ENCODE data around the gene PLPP2. TPM values are rescaled to one million over a fixed set of nuclear protein-coding genes. Genes with fewer than 3 reads are reported as not detected.

The PLPP2 gene
- total and polyA plus RNA-seq, 4 donors: 14.1 to 41.3 (median 35.0) TPM

DNA sequence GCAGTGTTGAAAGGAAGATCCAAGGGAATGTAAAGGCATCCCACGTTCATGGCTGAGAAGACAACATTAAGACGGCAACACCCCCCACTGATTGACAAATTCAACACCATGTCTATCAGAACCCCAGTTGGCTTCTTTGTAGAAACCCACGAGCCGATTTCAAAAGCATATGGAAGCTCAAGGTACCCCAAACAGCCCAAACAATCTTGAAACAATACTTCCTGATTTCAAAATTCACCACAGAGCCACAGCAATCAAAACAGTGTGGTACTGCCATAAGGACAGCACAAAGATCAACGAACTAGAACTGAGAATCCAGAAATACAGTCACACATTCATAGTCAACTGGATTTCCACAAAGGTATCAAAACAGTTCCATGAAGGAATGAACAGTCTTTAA, 47.2 kb upstream of the PLPP2 start:
- ATAC-seq (ENCODE audit: insufficient read depth, low FRiP score) (no peak), DNase-seq (no peak)
- 43 to 74% methylated on average over 5 of the region's 5 CpGs for WGBS, 2 donors
- Histone ChIP-seq H3K9me3 (ENCODE audit: control insufficient read depth in 4 of 4, insufficient read depth in 3 of 4, low read length in 3 of 4) (no peaks in the 10 kb centered on the region), H3K36me3 (ENCODE audit: control insufficient read depth in 4 of 4, insufficient read depth in 4 of 4, low read length in 4 of 4) (peaks cover 4 to 9% (median 5%) of the 10 kb centered on the region in 4 donors), H3K9ac (ENCODE audit: insufficient read depth in 1 of 2, low read length in 2 of 2) (no peak overlapping the region), H3K27ac (ENCODE audit: low read depth in 1 of 2, low read length in 1 of 2) (no peak overlapping the region), H3K4me1 (ENCODE audit: control insufficient read depth in 5 of 5, insufficient read depth in 5 of 5, low read length in 5 of 5) (peaks cover 6 to 36% (median 22%) of the 10 kb centered on the region in 5 donors), H3K4me3 (no peak overlapping the region), H3K27me3 (ENCODE audit: control insufficient read depth in 3 of 3, insufficient read depth in 3 of 3, low read length in 2 of 3) (no peaks in the 10 kb centered on the region)
- TF ChIP-seq, protein P1, sequence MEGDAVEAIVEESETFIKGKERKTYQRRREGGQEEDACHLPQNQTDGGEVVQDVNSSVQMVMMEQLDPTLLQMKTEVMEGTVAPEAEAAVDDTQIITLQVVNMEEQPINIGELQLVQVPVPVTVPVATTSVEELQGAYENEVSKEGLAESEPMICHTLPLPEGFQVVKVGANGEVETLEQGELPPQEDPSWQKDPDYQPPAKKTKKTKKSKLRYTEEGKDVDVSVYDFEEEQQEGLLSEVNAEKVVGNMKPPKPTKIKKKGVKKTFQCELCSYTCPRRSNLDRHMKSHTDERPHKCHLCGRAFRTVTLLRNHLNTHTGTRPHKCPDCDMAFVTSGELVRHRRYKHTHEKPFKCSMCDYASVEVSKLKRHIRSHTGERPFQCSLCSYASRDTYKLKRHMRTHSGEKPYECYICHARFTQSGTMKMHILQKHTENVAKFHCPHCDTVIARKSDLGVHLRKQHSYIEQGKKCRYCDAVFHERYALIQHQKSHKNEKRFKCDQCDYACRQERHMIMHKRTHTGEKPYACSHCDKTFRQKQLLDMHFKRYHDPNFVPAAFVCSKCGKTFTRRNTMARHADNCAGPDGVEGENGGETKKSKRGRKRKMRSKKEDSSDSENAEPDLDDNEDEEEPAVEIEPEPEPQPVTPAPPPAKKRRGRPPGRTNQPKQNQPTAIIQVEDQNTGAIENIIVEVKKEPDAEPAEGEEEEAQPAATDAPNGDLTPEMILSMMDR (IDR thresholded peaks at IDR 0.05; ENCODE audit: control extremely low read depth, extremely low read depth): no peak

- peaks cover 6 to 14% (median 8%) of the 10 kb centered on the region in 4 donors for H3K36me3 ChIP-seq (ENCODE audit: control insufficient read depth in 4 of 4, insufficient read depth in 4 of 4, low read length in 4 of 4)
Observed at GRCh38 chr19:336067-336614, 44.9 kb upstream of the PLPP2 start.

DNA sequence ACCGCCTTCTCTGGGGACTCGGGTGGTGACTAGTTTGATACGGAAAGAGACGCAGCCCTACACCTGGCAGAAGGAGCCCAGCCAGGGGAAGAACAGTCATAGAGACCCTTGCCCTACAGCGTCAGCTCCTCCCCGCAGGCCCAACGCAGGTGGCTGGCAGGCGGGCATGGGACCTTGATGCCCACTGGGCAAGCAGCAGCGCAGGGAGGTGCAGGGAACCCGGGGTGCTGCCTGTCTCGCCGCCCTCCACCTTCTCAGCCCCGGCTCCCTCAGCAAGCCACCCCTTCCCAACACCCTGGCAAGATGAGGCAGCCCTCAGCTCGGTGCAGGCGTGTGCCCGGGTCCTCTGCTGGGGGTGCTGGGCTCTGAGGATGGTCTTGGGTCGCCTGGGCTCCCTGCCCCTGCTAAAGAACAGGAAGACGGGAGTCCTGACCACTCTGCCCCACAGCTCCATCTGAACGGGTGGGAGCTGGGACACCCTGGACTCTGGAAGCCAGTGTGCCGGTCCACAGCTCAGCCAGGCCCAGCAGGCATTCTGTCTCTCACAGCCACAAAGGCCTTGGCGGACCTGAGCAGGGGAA, 44.4 kb upstream of the PLPP2 start:
- DNase-seq: no peak
- no peak overlapping the region for H3K27ac ChIP-seq (ENCODE audit: low read depth in 1 of 2, low read length in 1 of 2)
- H3K36me3 ChIP-seq (ENCODE audit: control insufficient read depth in 4 of 4, insufficient read depth in 4 of 4, low read length in 4 of 4): peaks cover 11 to 20% (median 13%) of the 10 kb centered on the region in 4 donors
- TF ChIP-seq, protein P1 (IDR thresholded peaks at IDR 0.05; ENCODE audit: control extremely low read depth, extremely low read depth): no peak
- H3K9ac ChIP-seq (ENCODE audit: insufficient read depth in 1 of 2, low read length in 2 of 2): no peak overlapping the region
- H3K9me3 ChIP-seq (ENCODE audit: control insufficient read depth in 4 of 4, insufficient read depth in 3 of 4, low read length in 3 of 4): no peaks in the 10 kb centered on the region
- peaks cover 0 to 11% (median 0%) of the 10 kb centered on the region in 5 donors for H3K4me1 ChIP-seq (ENCODE audit: control insufficient read depth in 5 of 5, insufficient read depth in 5 of 5, low read length in 5 of 5)
- no peak overlapping the region for H3K4me3 ChIP-seq
- H3K27me3 ChIP-seq (ENCODE audit: control insufficient read depth in 3 of 3, insufficient read depth in 3 of 3, low read length in 2 of 3): no peaks in the 10 kb centered on the region
- 90 to 94% methylated on average over 21 of the region's 21 CpGs for WGBS, 2 donors
- no peak for ATAC-seq (ENCODE audit: insufficient read depth, low FRiP score)

More at GRCh38 chr19:336067-336614, 44.9 kb upstream of the PLPP2 start:
- no peaks in the 10 kb centered on the region for H3K9me3 ChIP-seq (ENCODE audit: control insufficient read depth in 4 of 4, insufficient read depth in 3 of 4, low read length in 3 of 4)
- H3K27ac ChIP-seq (ENCODE audit: low read depth in 1 of 2, low read length in 1 of 2): no peak overlapping the region
- peaks cover 0 to 17% (median under 1%) of the 10 kb centered on the region in 5 donors for H3K4me1 ChIP-seq (ENCODE audit: control insufficient read depth in 5 of 5, insufficient read depth in 5 of 5, low read length in 5 of 5)
- H3K27me3 ChIP-seq (ENCODE audit: control insufficient read depth in 3 of 3, insufficient read depth in 3 of 3, low read length in 2 of 3): no peaks in the 10 kb centered on the region
- TF ChIP-seq, protein P1 (IDR thresholded peaks at IDR 0.05; ENCODE audit: control extremely low read depth, extremely low read depth): no peak
- 86 to 91% methylated on average over 16 to 20 of the region's 20 CpGs for WGBS, 2 donors
- no peak overlapping the region for H3K4me3 ChIP-seq
- no peak for ATAC-seq (ENCODE audit: insufficient read depth, low FRiP score)
- no peak for DNase-seq
- no peak overlapping the region for H3K9ac ChIP-seq (ENCODE audit: insufficient read depth in 1 of 2, low read length in 2 of 2)
